GM23338 (cell line): ENCODE data around the gene TRMT44. TPM values are rescaled to one million over a fixed set of nuclear protein-coding genes. Genes with fewer than 3 reads are reported as not detected.

Experiments
- ATAC-seq: fragments of 200-7000 bp; cut with Tn5 transposase; 3 replicates; pipeline ENCODE4 v1.9.1; 2020
- DNase-seq: peaks from one replicate; pipeline ENCODE4 v3.0.0-alpha.2; 2015; ENCODE audit warnings: low spot score
- H2AFZ ChIP-seq: fragments of 200-600 bp; sonication (generic); 2 replicates; pipeline ENCODE4 v1.8.0; 2016; ENCODE audit warnings: antibody characterized with exemption, mild to moderate bottlenecking, moderate library complexity
- H3F3A ChIP-seq: fragments of 200-600 bp; sonication (generic); replicated peaks from 2 replicates; pipeline ENCODE4 v1.8.0; 2017; ENCODE audit warnings: antibody characterized with exemption, mixed run types, low read depth
- H3K27ac ChIP-seq: fragments of 200-600 bp; sonication (generic); 2 replicates; pipeline ENCODE4 v1.6.1; 2016; ENCODE audit warnings: low read depth
- H3K27me3 ChIP-seq: fragments of 200-600 bp; sonication (generic); 2 replicates; pipeline ENCODE4 v1.8.0; 2016; ENCODE audit warnings: mild to moderate bottlenecking, mixed run types, moderate library complexity; ENCODE audit not compliant: insufficient read depth
- H3K36me3 ChIP-seq: fragments of 200-600 bp; sonication (generic); 2 replicates; pipeline ENCODE4 v1.8.0; 2016; ENCODE audit warnings: mild to moderate bottlenecking; ENCODE audit not compliant: insufficient read depth
- H3K4me1 ChIP-seq: fragments of 200-600 bp; sonication (generic); 2 replicates; pipeline ENCODE4 v1.8.0; 2016; ENCODE audit warnings: mild to moderate bottlenecking, moderate library complexity; ENCODE audit not compliant: insufficient read depth
- H3K4me2 ChIP-seq: fragments of 200-600 bp; sonication (generic); 2 replicates; pipeline ENCODE4 v1.7.1; 2017; ENCODE audit warnings: mixed run types
- H3K4me3 ChIP-seq: fragments of 200-600 bp; sonication (generic); 2 replicates; pipeline ENCODE4 v1.6.1; 2016; ENCODE audit warnings: mixed run types
- H3K79me2 ChIP-seq: fragments of 200-600 bp; sonication (generic); replicated peaks from 2 replicates; pipeline ENCODE4 v1.8.0; 2017; ENCODE audit warnings: mild to moderate bottlenecking; ENCODE audit not compliant: insufficient read depth
- H3K9me2 ChIP-seq: fragments of 200-600 bp; sonication (generic); 2 replicates; pipeline ENCODE4 v1.8.0; 2017; ENCODE audit not compliant: insufficient read depth
- H4K20me1 ChIP-seq: fragments of 200-600 bp; sonication (generic); replicated peaks from 2 replicates; pipeline ENCODE4 v1.8.0; 2017; ENCODE audit warnings: mild to moderate bottlenecking; ENCODE audit not compliant: insufficient read depth
- H3K27ac Mint-ChIP-seq: 2 replicates; pipeline ENCODE4 v1.8.0; 2020; ENCODE audit warnings: inconsistent platforms, mild to moderate bottlenecking, moderate library complexity, mixed read lengths
- H3K27me3 Mint-ChIP-seq: 3 replicates; pipeline ENCODE4 v1.8.0; 2022; ENCODE audit warnings: low read depth, mild to moderate bottlenecking, moderate library complexity, mixed read lengths, inconsistent platforms; ENCODE audit not compliant: insufficient read depth, poor library complexity
- H3K36me3 Mint-ChIP-seq: 3 replicates; pipeline ENCODE4 v1.8.0; 2021; ENCODE audit warnings: low read depth, mild to moderate bottlenecking, inconsistent platforms, moderate library complexity, mixed read lengths
- H3K4me1 Mint-ChIP-seq: 3 replicates; pipeline ENCODE4 v1.8.0; 2020; ENCODE audit warnings: mild to moderate bottlenecking, inconsistent platforms, mixed read lengths
- H3K4me3 Mint-ChIP-seq: 3 replicates; pipeline ENCODE4 v1.8.0; 2021; ENCODE audit warnings: moderate library complexity, mild to moderate bottlenecking, inconsistent platforms, mixed read lengths
- H3K9me3 Mint-ChIP-seq: 3 replicates; pipeline ENCODE4 v1.8.0; 2020; ENCODE audit warnings: moderate library complexity, mild to moderate bottlenecking, inconsistent platforms, mixed read lengths
- JUNB ChIP-seq: IDR thresholded peaks from one replicate; pipeline ENCODE4 v1.6.1; 2016; ENCODE audit warnings: antibody characterized with exemption; ENCODE audit not compliant: unreplicated experiment
- NANOG ChIP-seq: IDR thresholded peaks from 2 replicates; pipeline ENCODE4 v1.6.1; 2016; ENCODE audit warnings: antibody characterized with exemption, borderline replicate concordance
- STAT1 ChIP-seq: IDR thresholded peaks from one replicate; pipeline ENCODE4 v1.6.1; 2016; ENCODE audit warnings: antibody characterized with exemption; ENCODE audit not compliant: unreplicated experiment
- polyA plus RNA-seq: library from polyadenylated mRNA; unstranded; fragments of >200 nt; fragmentation: Nextera tagmentation; extraction: Ambion mirVana; gene quantifications from 2 replicates; pipeline ENCODE4 v1.2.1, GENCODE V29; 2016
- total RNA-seq: library from RNA; depleted of rRNA; stranded (reverse); fragments of >200 nt; shearing (Covaris generic); gene quantifications from 2 replicates; pipeline ENCODE4 v1.2.3, GENCODE V29; 2014
- TF ChIP-seq, protein P1 (sequence below): fragments of 250-450 bp; sonication (Bioruptor Pico); IDR thresholded peaks from 2 replicates; pipeline ENCODE4 v1.5.0; 2020; ENCODE audit warnings: mild to moderate bottlenecking, moderate library complexity
- TF ChIP-seq, protein P2 (sequence below): IDR thresholded peaks from one replicate; pipeline ENCODE4 v1.6.1; 2018; ENCODE audit warnings: antibody characterized with exemption; ENCODE audit not compliant: unreplicated experiment
- TF ChIP-seq, protein P3 (sequence below), 2 experiments: fragments of 200-600 bp in 1 of 2; sonication (generic) in 1 of 2; conservative IDR thresholded peaks; 2 replicates each; pipeline versions ENCODE4 v1.5.1 to v1.6.1; 2016 to 2017; ENCODE audit warnings: antibody characterized with exemption in 2 of 2, low read depth in 2 of 2, mild to moderate bottlenecking in 2 of 2, moderate library complexity in 1 of 2

The TRMT44 gene
- total and polyA plus RNA-seq, 2 experiments from 2014 or later = 10.3 to 49.8 TPM

DNA sequence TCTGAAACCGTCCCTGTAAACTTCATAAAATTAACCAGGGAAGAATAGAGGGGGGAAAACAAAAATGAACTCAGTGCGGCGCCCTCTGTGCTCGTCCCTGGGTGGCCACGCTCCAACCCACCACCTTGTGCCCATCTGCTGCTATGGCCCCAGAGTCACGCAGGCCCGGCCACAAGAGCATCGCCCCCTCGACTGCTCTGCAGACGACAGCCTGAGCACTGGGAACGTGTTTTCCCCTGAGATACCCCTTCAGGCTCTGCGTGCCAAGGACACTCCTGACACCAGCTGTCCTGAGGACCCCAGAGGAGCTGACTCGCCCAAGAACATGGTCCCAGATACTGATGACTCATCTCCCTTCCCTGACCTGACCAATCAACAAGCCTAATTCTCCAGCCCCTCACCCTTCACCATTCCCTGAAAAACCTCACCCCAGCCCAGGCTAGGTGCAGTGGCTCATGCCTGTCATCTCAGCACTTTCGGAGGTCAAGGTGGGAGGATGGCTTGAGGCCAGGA lies 75.5 kb downstream of the TRMT44 start (continued):
- TF ChIP-seq, protein P1, sequence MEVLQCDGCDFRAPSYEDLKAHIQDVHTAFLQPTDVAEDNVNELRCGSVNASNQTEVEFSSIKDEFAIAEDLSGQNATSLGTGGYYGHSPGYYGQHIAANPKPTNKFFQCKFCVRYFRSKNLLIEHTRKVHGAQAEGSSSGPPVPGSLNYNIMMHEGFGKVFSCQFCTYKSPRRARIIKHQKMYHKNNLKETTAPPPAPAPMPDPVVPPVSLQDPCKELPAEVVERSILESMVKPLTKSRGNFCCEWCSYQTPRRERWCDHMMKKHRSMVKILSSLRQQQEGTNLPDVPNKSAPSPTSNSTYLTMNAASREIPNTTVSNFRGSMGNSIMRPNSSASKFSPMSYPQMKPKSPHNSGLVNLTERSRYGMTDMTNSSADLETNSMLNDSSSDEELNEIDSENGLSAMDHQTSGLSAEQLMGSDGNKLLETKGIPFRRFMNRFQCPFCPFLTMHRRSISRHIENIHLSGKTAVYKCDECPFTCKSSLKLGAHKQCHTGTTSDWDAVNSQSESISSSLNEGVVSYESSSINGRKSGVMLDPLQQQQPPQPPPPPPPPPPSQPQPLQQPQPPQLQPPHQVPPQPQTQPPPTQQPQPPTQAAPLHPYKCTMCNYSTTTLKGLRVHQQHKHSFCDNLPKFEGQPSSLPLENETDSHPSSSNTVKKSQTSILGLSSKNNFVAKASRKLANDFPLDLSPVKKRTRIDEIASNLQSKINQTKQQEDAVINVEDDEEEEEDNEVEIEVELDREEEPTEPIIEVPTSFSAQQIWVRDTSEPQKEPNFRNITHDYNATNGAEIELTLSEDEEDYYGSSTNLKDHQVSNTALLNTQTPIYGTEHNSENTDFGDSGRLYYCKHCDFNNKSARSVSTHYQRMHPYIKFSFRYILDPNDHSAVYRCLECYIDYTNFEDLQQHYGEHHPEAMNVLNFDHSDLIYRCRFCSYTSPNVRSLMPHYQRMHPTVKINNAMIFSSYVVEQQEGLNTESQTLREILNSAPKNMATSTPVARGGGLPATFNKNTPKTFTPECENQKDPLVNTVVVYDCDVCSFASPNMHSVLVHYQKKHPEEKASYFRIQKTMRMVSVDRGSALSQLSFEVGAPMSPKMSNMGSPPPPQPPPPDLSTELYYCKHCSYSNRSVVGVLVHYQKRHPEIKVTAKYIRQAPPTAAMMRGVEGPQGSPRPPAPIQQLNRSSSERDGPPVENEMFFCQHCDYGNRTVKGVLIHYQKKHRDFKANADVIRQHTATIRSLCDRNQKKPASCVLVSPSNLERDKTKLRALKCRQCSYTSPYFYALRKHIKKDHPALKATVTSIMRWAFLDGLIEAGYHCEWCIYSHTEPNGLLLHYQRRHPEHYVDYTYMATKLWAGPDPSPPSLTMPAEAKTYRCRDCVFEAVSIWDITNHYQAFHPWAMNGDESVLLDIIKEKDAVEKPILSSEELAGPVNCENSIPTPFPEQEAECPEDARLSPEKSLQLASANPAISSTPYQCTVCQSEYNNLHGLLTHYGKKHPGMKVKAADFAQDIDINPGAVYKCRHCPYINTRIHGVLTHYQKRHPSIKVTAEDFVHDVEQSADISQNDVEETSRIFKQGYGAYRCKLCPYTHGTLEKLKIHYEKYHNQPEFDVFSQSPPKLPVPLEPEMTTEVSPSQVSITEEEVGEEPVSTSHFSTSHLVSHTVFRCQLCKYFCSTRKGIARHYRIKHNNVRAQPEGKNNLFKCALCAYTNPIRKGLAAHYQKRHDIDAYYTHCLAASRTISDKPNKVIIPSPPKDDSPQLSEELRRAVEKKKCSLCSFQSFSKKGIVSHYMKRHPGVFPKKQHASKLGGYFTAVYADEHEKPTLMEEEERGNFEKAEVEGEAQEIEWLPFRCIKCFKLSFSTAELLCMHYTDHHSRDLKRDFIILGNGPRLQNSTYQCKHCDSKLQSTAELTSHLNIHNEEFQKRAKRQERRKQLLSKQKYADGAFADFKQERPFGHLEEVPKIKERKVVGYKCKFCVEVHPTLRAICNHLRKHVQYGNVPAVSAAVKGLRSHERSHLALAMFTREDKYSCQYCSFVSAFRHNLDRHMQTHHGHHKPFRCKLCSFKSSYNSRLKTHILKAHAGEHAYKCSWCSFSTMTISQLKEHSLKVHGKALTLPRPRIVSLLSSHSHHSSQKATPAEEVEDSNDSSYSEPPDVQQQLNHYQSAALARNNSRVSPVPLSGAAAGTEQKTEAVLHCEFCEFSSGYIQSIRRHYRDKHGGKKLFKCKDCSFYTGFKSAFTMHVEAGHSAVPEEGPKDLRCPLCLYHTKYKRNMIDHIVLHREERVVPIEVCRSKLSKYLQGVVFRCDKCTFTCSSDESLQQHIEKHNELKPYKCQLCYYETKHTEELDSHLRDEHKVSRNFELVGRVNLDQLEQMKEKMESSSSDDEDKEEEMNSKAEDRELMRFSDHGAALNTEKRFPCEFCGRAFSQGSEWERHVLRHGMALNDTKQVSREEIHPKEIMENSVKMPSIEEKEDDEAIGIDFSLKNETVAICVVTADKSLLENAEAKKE = no peak
- TF ChIP-seq NANOG = no peak

DNA sequence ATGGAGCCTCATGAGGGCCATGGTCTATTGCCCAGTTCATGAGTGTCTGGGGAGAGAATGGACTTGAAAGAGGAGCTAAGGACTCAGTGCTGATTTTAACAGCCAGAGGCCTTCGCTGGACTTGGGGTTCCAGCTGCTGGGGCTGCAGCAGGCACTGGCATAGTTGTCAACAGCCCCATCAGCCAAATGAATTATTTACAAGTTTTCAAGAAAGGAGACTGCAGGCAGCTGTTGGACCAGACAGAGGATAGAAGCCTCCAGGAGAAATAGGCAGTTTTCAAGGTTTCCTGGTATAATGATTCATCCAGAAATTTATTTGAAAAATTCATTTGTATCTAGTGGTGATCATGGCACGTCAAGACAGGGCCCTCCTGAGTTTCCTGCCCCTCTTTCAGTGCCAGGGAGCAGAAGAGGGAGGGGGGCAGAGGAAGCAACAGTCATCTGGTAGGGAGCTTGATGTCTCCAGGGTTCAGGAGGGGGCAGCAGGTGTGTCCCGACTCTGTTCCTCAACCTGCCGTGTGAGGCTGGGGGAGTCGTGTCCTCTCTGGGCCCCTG lies 76.5 kb downstream of the TRMT44 start:
- no peaks in the 10 kb centered on the region for H3K27me3 ChIP-seq
- no peak overlapping the region for H3K4me2 ChIP-seq
- Mint-ChIP-seq H3K27me3 (peaks cover 2% of the 10 kb centered on the region), H3K4me3 (no peak overlapping the region), H3K27ac (no peak overlapping the region), H3K36me3 (peaks cover 18% of the 10 kb centered on the region), H3K4me1 (peaks cover 2% of the 10 kb centered on the region; the same call in 1 of the 3 replicates), H3K9me3 (peaks cover 13% of the 10 kb centered on the region; the same call in 2 of the 3 replicates)
- no peaks in the 10 kb centered on the region for H3K79me2 ChIP-seq
- H3K27ac ChIP-seq = no peak overlapping the region
- TF ChIP-seq, protein P2, sequence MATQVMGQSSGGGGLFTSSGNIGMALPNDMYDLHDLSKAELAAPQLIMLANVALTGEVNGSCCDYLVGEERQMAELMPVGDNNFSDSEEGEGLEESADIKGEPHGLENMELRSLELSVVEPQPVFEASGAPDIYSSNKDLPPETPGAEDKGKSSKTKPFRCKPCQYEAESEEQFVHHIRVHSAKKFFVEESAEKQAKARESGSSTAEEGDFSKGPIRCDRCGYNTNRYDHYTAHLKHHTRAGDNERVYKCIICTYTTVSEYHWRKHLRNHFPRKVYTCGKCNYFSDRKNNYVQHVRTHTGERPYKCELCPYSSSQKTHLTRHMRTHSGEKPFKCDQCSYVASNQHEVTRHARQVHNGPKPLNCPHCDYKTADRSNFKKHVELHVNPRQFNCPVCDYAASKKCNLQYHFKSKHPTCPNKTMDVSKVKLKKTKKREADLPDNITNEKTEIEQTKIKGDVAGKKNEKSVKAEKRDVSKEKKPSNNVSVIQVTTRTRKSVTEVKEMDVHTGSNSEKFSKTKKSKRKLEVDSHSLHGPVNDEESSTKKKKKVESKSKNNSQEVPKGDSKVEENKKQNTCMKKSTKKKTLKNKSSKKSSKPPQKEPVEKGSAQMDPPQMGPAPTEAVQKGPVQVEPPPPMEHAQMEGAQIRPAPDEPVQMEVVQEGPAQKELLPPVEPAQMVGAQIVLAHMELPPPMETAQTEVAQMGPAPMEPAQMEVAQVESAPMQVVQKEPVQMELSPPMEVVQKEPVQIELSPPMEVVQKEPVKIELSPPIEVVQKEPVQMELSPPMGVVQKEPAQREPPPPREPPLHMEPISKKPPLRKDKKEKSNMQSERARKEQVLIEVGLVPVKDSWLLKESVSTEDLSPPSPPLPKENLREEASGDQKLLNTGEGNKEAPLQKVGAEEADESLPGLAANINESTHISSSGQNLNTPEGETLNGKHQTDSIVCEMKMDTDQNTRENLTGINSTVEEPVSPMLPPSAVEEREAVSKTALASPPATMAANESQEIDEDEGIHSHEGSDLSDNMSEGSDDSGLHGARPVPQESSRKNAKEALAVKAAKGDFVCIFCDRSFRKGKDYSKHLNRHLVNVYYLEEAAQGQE = no peak
- TF ChIP-seq STAT1 (no peak), JUNB (no peak)
- TF ChIP-seq, protein P3, sequence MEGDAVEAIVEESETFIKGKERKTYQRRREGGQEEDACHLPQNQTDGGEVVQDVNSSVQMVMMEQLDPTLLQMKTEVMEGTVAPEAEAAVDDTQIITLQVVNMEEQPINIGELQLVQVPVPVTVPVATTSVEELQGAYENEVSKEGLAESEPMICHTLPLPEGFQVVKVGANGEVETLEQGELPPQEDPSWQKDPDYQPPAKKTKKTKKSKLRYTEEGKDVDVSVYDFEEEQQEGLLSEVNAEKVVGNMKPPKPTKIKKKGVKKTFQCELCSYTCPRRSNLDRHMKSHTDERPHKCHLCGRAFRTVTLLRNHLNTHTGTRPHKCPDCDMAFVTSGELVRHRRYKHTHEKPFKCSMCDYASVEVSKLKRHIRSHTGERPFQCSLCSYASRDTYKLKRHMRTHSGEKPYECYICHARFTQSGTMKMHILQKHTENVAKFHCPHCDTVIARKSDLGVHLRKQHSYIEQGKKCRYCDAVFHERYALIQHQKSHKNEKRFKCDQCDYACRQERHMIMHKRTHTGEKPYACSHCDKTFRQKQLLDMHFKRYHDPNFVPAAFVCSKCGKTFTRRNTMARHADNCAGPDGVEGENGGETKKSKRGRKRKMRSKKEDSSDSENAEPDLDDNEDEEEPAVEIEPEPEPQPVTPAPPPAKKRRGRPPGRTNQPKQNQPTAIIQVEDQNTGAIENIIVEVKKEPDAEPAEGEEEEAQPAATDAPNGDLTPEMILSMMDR (conservative IDR thresholded peaks at IDR 0.05; ENCODE audit: low read depth in 2 of 2) = no peak
- no peak for DNase-seq
- no peak overlapping the region for H2AFZ ChIP-seq
- no peaks in the 10 kb centered on the region for H3K9me2 ChIP-seq
- no peak for ATAC-seq
- H3K36me3 ChIP-seq = no peaks in the 10 kb centered on the region
- no peaks in the 10 kb centered on the region for H3K4me1 ChIP-seq
- no peaks in the 10 kb centered on the region for H3F3A ChIP-seq
- no peaks in the 10 kb centered on the region for H4K20me1 ChIP-seq
- no peak overlapping the region for H3K4me3 ChIP-seq
